ENCODE data around the gene SERPINB7. TPM values are rescaled to one million over a fixed set of nuclear protein-coding genes. Genes with fewer than 3 reads are reported as not detected.

SERPINB7 gene
- total RNA-seq, 1 donor from 2014 or later = not detected

- peak; percentile 76 for DNase-seq
Measured at GRCh38 chr18:63788447-63789096, 13.4 kb downstream of the SERPINB7 start.

- DNase-seq = no peak
Measured at GRCh38 chr18:63789327-63789726, 14.1 kb downstream of the SERPINB7 start.

GRCh38 chr18:63795606-63796005 is 20.4 kb downstream of the SERPINB7 start:
- no peak for DNase-seq

- DNase-seq = no peak
Measured at GRCh38 chr18:63799189-63799588, 24.0 kb downstream of the SERPINB7 start.

GRCh38 chr18:63801343-63801742 is 26.1 kb downstream of the SERPINB7 start:
- no peak for DNase-seq

GRCh38 chr18:63808125-63808524 is 32.9 kb downstream of the SERPINB7 start:
- no peak for DNase-seq

GRCh38 chr18:63817441-63818051 is 42.3 kb downstream of the SERPINB7 start:
- no peak for DNase-seq

GRCh38 chr18:63818212-63818611 is 43.0 kb downstream of the SERPINB7 start:
- DNase-seq = no peak

GRCh38 chr18:63819786-63820185 is 44.6 kb downstream of the SERPINB7 start:
- DNase-seq = no peak

GRCh38 chr18:63820694-63821093 is 45.5 kb downstream of the SERPINB7 start:
- DNase-seq = no peak

GRCh38 chr18:63823516-63824219 is 48.5 kb downstream of the SERPINB7 start:
- peak; percentile 59 for DNase-seq

- no peak for DNase-seq
Measured at GRCh38 chr18:63824220-63824525, 49.0 kb downstream of the SERPINB7 start.

- no peak for DNase-seq
Measured at GRCh38 chr18:63828120-63828519, 52.9 kb downstream of the SERPINB7 start.

GRCh38 chr18:63828656-63829055 is 53.4 kb downstream of the SERPINB7 start:
- no peak for DNase-seq

- DNase-seq = no peak
Measured at GRCh38 chr18:63829886-63830285, 54.7 kb downstream of the SERPINB7 start.

- DNase-seq = no peak
Measured at GRCh38 chr18:63831080-63831788, 56.0 kb downstream of the SERPINB7 start.

- no peak for DNase-seq
Measured at GRCh38 chr18:63832470-63832869, 57.3 kb downstream of the SERPINB7 start.

GRCh38 chr18:63834471-63835113 is 59.4 kb downstream of the SERPINB7 start:
- DNase-seq = no peak

- no peak for DNase-seq
Measured at GRCh38 chr18:63836456-63836855, 61.2 kb downstream of the SERPINB7 start.

GRCh38 chr18:63837590-63837989 is 62.4 kb downstream of the SERPINB7 start:
- DNase-seq = no peak

- DNase-seq = no peak
Measured at GRCh38 chr18:63843008-63843407, 67.8 kb downstream of the SERPINB7 start.

GRCh38 chr18:63844254-63844653 is 69.0 kb downstream of the SERPINB7 start:
- peak; percentile 47 for DNase-seq

- peak; percentile 72 for DNase-seq
Measured at GRCh38 chr18:63848159-63848558, 72.9 kb downstream of the SERPINB7 start.
